ENCODE data around the gene TFPT. TPM values are rescaled to one million over a fixed set of nuclear protein-coding genes. Genes with fewer than 3 reads are reported as not detected.

Gene TFPT
- total RNA-seq, 5 donors from 2014 or later (not counting 1 experiment from before 2014, with no cell fraction given): 12.0 to 27.0 (median 20.7) TPM

GRCh38 chr19:54125713-54126112, 10.3 kb upstream of the TFPT start:
- Histone ChIP-seq H3K4me1 (ENCODE audit: control insufficient read depth in 1 of 2, extremely low read depth in 1 of 2, insufficient read depth in 2 of 2, low read length in 2 of 2) (no peaks in the 10 kb centered on the region), H3K4me3 (ENCODE audit: control insufficient read depth in 1 of 2, extremely low read depth in 1 of 2, low read length in 1 of 2) (no peak overlapping the region), H3K27ac (ENCODE audit: low read length) (no peak overlapping the region), H3K9me3 (no peaks in the 10 kb centered on the region), H3K36me3 (ENCODE audit: control insufficient read depth in 2 of 2, extremely low read depth in 1 of 2, insufficient read depth in 1 of 2, low read length in 1 of 2) (peaks cover 36 to 88% of the 10 kb centered on the region in 2 donors), H3K27me3 (replicated peaks in 1 of 2; ENCODE audit: control insufficient read depth in 2 of 2, extremely low read depth in 1 of 2, insufficient read depth in 2 of 2, low read length in 1 of 2) (no peaks in the 10 kb centered on the region)
- ATAC-seq (replicated peaks in 1 of 4) (no peak), DNase-seq (no peak)
- Mint-ChIP-seq H3K4me3 (no peak overlapping the region), H3K36me3 (peaks cover 46% of the 10 kb centered on the region), H3K27ac (no peak overlapping the region), H3K27me3 (no peaks in the 10 kb centered on the region), H3K9me3 (no peaks in the 10 kb centered on the region), H3K4me1 (no peaks in the 10 kb centered on the region)
- WGBS (ENCODE audit: insufficient coverage): 92% methylated on average over 6 of the region's 9 CpGs
- CTCF ChIA-PET: no interaction called here
- POLR2A ChIA-PET: no interaction called here

GRCh38 chr19:54124393-54124792, 8.9 kb upstream of the TFPT start:
- H3K36me3 Mint-ChIP-seq: peaks cover 52% of the 10 kb centered on the region
- no peaks in the 10 kb centered on the region for H3K9me3 Mint-ChIP-seq
- H3K9me3 ChIP-seq: no peaks in the 10 kb centered on the region
- no peak overlapping the region for H3K4me3 Mint-ChIP-seq
- no peaks in the 10 kb centered on the region for H3K27me3 ChIP-seq (replicated peaks in 1 of 2; ENCODE audit: control insufficient read depth in 2 of 2, extremely low read depth in 1 of 2, insufficient read depth in 2 of 2, low read length in 1 of 2)
- H3K27me3 Mint-ChIP-seq: no peaks in the 10 kb centered on the region
- H3K4me1 ChIP-seq (ENCODE audit: control insufficient read depth in 1 of 2, extremely low read depth in 1 of 2, insufficient read depth in 2 of 2, low read length in 2 of 2): no peaks in the 10 kb centered on the region
- CTCF ChIA-PET: no interaction called here
- WGBS (ENCODE audit: insufficient coverage): 98% methylated on average over 19 of the region's 19 CpGs
- peaks cover 34 to 93% of the 10 kb centered on the region in 2 donors for H3K36me3 ChIP-seq (ENCODE audit: control insufficient read depth in 2 of 2, extremely low read depth in 1 of 2, insufficient read depth in 1 of 2, low read length in 1 of 2)
- H3K4me1 Mint-ChIP-seq: no peaks in the 10 kb centered on the region
- DNase-seq (no peak), ATAC-seq (replicated peaks in 1 of 4) (no peak)
- POLR2A ChIA-PET: interaction anchor here in 1 of 2 donors (1.1 kb wide), 1 partner anchor 13 kb away, joined by 9 read pairs; the partner anchor contains the start of gene CNOT3
- no peak overlapping the region for H3K27ac Mint-ChIP-seq
- no peak overlapping the region for H3K4me3 ChIP-seq (ENCODE audit: control insufficient read depth in 1 of 2, extremely low read depth in 1 of 2, low read length in 1 of 2)
- H3K27ac ChIP-seq (ENCODE audit: low read length): no peak overlapping the region

GRCh38 chr19:54123682-54124081, 8.2 kb upstream of the TFPT start:
- CTCF ChIA-PET: no interaction called here
- Mint-ChIP-seq H3K9me3 (no peaks in the 10 kb centered on the region), H3K27me3 (no peaks in the 10 kb centered on the region), H3K4me3 (no peak overlapping the region), H3K27ac (no peak overlapping the region), H3K36me3 (peaks cover 51% of the 10 kb centered on the region), H3K4me1 (no peaks in the 10 kb centered on the region)
- no peak for DNase-seq
- WGBS (ENCODE audit: insufficient coverage): 94% methylated on average over 15 of the region's 17 CpGs
- Histone ChIP-seq H3K36me3 (ENCODE audit: control insufficient read depth in 2 of 2, extremely low read depth in 1 of 2, insufficient read depth in 1 of 2, low read length in 1 of 2) (peaks cover 27 to 93% of the 10 kb centered on the region in 2 donors), H3K27ac (ENCODE audit: low read length) (no peak overlapping the region), H3K4me3 (ENCODE audit: control insufficient read depth in 1 of 2, extremely low read depth in 1 of 2, low read length in 1 of 2) (no peak overlapping the region), H3K9me3 (no peaks in the 10 kb centered on the region), H3K4me1 (ENCODE audit: control insufficient read depth in 1 of 2, extremely low read depth in 1 of 2, insufficient read depth in 2 of 2, low read length in 2 of 2) (no peaks in the 10 kb centered on the region), H3K27me3 (replicated peaks in 1 of 2; ENCODE audit: control insufficient read depth in 2 of 2, extremely low read depth in 1 of 2, insufficient read depth in 2 of 2, low read length in 1 of 2) (no peaks in the 10 kb centered on the region)
- POLR2A ChIA-PET: no interaction called here
- ATAC-seq (replicated peaks in 1 of 4): no peak

- Mint-ChIP-seq H3K27me3 (no peaks in the 10 kb centered on the region), H3K9me3 (no peaks in the 10 kb centered on the region), H3K4me3 (no peak overlapping the region), H3K27ac (no peak overlapping the region), H3K36me3 (peaks cover 41% of the 10 kb centered on the region), H3K4me1 (peaks cover 8 to 17% (median 17%) of the 10 kb centered on the region in 3 donors)
- H3K9me3 ChIP-seq: no peaks in the 10 kb centered on the region
- DNase-seq: no peak
- WGBS (ENCODE audit: insufficient coverage): 90% methylated on average over 7 of the region's 10 CpGs
- no peak overlapping the region for H3K27ac ChIP-seq (ENCODE audit: low read length)
- no peak for ATAC-seq (replicated peaks in 1 of 4)
- CTCF ChIA-PET: interaction anchor here in 1 of 2 donors (0.7 kb wide), 1 partner anchor 1517 kb away, joined by 3 read pairs; no protein-coding TSS in a partner anchor
- peaks cover 3 to 9% of the 10 kb centered on the region in 2 experiments for H3K4me1 ChIP-seq (ENCODE audit: control insufficient read depth in 1 of 2, extremely low read depth in 1 of 2, insufficient read depth in 2 of 2, low read length in 2 of 2)
- no peak overlapping the region for H3K4me3 ChIP-seq (ENCODE audit: control insufficient read depth in 1 of 2, extremely low read depth in 1 of 2, low read length in 1 of 2)
- POLR2A ChIA-PET: no interaction called here
- no peaks in the 10 kb centered on the region for H3K27me3 ChIP-seq (replicated peaks in 1 of 2; ENCODE audit: control insufficient read depth in 2 of 2, extremely low read depth in 1 of 2, insufficient read depth in 2 of 2, low read length in 1 of 2)
- H3K36me3 ChIP-seq (ENCODE audit: control insufficient read depth in 2 of 2, extremely low read depth in 1 of 2, insufficient read depth in 1 of 2, low read length in 1 of 2): peaks cover 13 to 78% of the 10 kb centered on the region in 2 donors
Observed at GRCh38 chr19:54121259-54121658, 5.8 kb upstream of the TFPT start.

GRCh38 chr19:54114340-54115108, 933 bp downstream of the TFPT start:
- no peaks in the 10 kb centered on the region for H3K9me3 ChIP-seq
- Mint-ChIP-seq H3K27ac (peak overlapping the region; percentile 86 to 98), H3K4me3 (peak overlapping the region; percentile 84 to 91 (median 89)), H3K36me3 (peaks cover 11% of the 10 kb centered on the region), H3K4me1 (peaks cover 32 to 46% (median 40%) of the 10 kb centered on the region in 3 donors), H3K27me3 (no peaks in the 10 kb centered on the region), H3K9me3 (no peaks in the 10 kb centered on the region)
- H3K36me3 ChIP-seq (ENCODE audit: control insufficient read depth in 2 of 2, extremely low read depth in 1 of 2, insufficient read depth in 1 of 2, low read length in 1 of 2): peaks cover 3 to 27% of the 10 kb centered on the region in 2 donors
- peak overlapping the region; percentile 82 to 98 for H3K4me3 ChIP-seq (ENCODE audit: control insufficient read depth in 1 of 2, extremely low read depth in 1 of 2, low read length in 1 of 2)
- ChIA-PET POLR2A (interaction anchor here (1.2 to 1.4 kb wide), 3 partner anchors 23 to 76 kb away, joined by 3 to 6 read pairs (median 4); partner anchors contain the start of genes CNOT3 (in 1 of the 2), MBOAT7 (in 1 of the 2) and TSEN34 (in 1 of the 2)), CTCF (interaction anchor here in 1 of 2 donors (0.7 to 2.9 kb wide), 3 partner anchors 12 to 37 kb away, joined by 3 to 14 read pairs (median 8); partner anchors contain the start of genes CNOT3 and NDUFA3)
- WGBS (ENCODE audit: insufficient coverage): 6% methylated on average over 28 of the region's 28 CpGs
- no peaks in the 10 kb centered on the region for H3K27me3 ChIP-seq (replicated peaks in 1 of 2; ENCODE audit: control insufficient read depth in 2 of 2, extremely low read depth in 1 of 2, insufficient read depth in 2 of 2, low read length in 1 of 2)
- H3K27ac ChIP-seq (ENCODE audit: low read length): peak overlapping the region; percentile 78
- H3K4me1 ChIP-seq (ENCODE audit: control insufficient read depth in 1 of 2, extremely low read depth in 1 of 2, insufficient read depth in 2 of 2, low read length in 2 of 2): peaks cover 3 to 35% of the 10 kb centered on the region in 2 experiments
- ATAC-seq (replicated peaks in 1 of 4) (peak; percentile 35 to 52 (median 44)), DNase-seq (peak in 33 of 35 experiments; percentile 21 to 73 (median 42))

- Mint-ChIP-seq H3K36me3 (peaks cover 19% of the 10 kb centered on the region), H3K4me1 (peaks cover 20 to 30% (median 27%) of the 10 kb centered on the region in 3 donors), H3K27ac (no peak overlapping the region), H3K27me3 (no peaks in the 10 kb centered on the region), H3K4me3 (no peak overlapping the region), H3K9me3 (no peaks in the 10 kb centered on the region)
- H3K27ac ChIP-seq (ENCODE audit: low read length): no peak overlapping the region
- POLR2A ChIA-PET: no interaction called here
- H3K9me3 ChIP-seq: no peaks in the 10 kb centered on the region
- peaks cover 9 to 43% of the 10 kb centered on the region in 2 donors for H3K36me3 ChIP-seq (ENCODE audit: control insufficient read depth in 2 of 2, extremely low read depth in 1 of 2, insufficient read depth in 1 of 2, low read length in 1 of 2)
- no peak for ATAC-seq (replicated peaks in 1 of 4)
- no peaks in the 10 kb centered on the region for H3K27me3 ChIP-seq (replicated peaks in 1 of 2; ENCODE audit: control insufficient read depth in 2 of 2, extremely low read depth in 1 of 2, insufficient read depth in 2 of 2, low read length in 1 of 2)
- 33% methylated on average over 1 of the region's 6 CpGs for WGBS (ENCODE audit: insufficient coverage)
- DNase-seq: no peak
- CTCF ChIA-PET: no interaction called here
- peaks cover 0 to 18% of the 10 kb centered on the region in 2 experiments for H3K4me1 ChIP-seq (ENCODE audit: control insufficient read depth in 1 of 2, extremely low read depth in 1 of 2, insufficient read depth in 2 of 2, low read length in 2 of 2)
- H3K4me3 ChIP-seq (ENCODE audit: control insufficient read depth in 1 of 2, extremely low read depth in 1 of 2, low read length in 1 of 2): no peak overlapping the region
Observed at GRCh38 chr19:54109651-54110050, 5.8 kb downstream of the TFPT start.

All from T-cell (primary cell).